Kidney (tissue), 14 donors: ENCODE data around the gene STOX2. TPM values are rescaled to one million over a fixed set of nuclear protein-coding genes. Genes with fewer than 3 reads are reported as not detected.

Source experiments
- DNase-seq, 5 donors: peaks; one replicate each; pipeline ENCODE4 v3.0.0-alpha.2; 2013 to 2020
- FAIRE-seq: peaks from 2 replicates; lab custom pipeline; 2012; peaks lifted over from hg19 to GRCh38; lab: Jason Lieb, UNC
- H3K27ac ChIP-seq, 2 donors: one replicate each; pipeline ENCODE4 v1.7.0; 2013; ENCODE audit warnings: low read depth in 2 of 2, low read length in 2 of 2, inconsistent platforms in 1 of 2
- H3K27me3 ChIP-seq: one replicate; pipeline ENCODE4 v1.7.1; 2013; ENCODE audit warnings: low read length, inconsistent platforms; ENCODE audit not compliant: control insufficient read depth, insufficient read depth
- H3K36me3 ChIP-seq, 3 donors: one replicate each; pipeline versions ENCODE4 v1.7.0 to v1.7.1; 2013; ENCODE audit warnings: low read length in 3 of 3, control low read depth in 1 of 3, inconsistent platforms in 1 of 3; ENCODE audit not compliant: insufficient read depth in 3 of 3, control insufficient read depth in 2 of 3
- H3K4me1 ChIP-seq, 3 donors: one replicate each; pipeline versions ENCODE4 v1.7.0 to v1.7.1; 2013; ENCODE audit warnings: low read length in 3 of 3, inconsistent platforms in 1 of 3, low read depth in 1 of 3; ENCODE audit not compliant: control insufficient read depth in 2 of 3, insufficient read depth in 2 of 3
- H3K4me3 ChIP-seq, 3 donors: one replicate each; pipeline versions ENCODE4 v1.7.0 to v1.8.1; 2013; ENCODE audit warnings: low read length in 3 of 3, control low read depth in 1 of 3, inconsistent platforms in 1 of 3
- H3K9ac ChIP-seq, 3 donors: one replicate each; pipeline versions ENCODE4 v1.7.0 to v1.7.1; 2013; ENCODE audit warnings: low read length in 3 of 3, control low read depth in 1 of 3, inconsistent platforms in 1 of 3
- H3K9me3 ChIP-seq, 3 donors: one replicate each; pipeline versions ENCODE4 v1.7.0 to v1.7.1; 2013; ENCODE audit warnings: low read length in 3 of 3, control low read depth in 1 of 3, inconsistent platforms in 1 of 3; ENCODE audit not compliant: control insufficient read depth in 2 of 3, insufficient read depth in 1 of 3
- intact Hi-C: fragments of 100-400 bp; cut with DNase I; formaldehyde crosslinking; loops from one replicate; pipeline ENCODE4 v1.11.1; 2022
- polyA plus RNA-seq: library from polyadenylated mRNA; stranded (reverse); fragments of 350-450 nt; fragmentation: Illumina TruSeq; extraction: RNeasy Lipid Tissue Mini Kit (QIAGEN cat#74804); gene quantifications from one replicate; pipeline ENCODE4 v1.2.3, GENCODE V29; 2014; ENCODE audit warnings: low read depth, low replicate concordance; ENCODE audit not compliant: insufficient read depth
- total RNA-seq: library from RNA; stranded (reverse); fragmentation: NEBNext Ultra II Directional; extraction: Animal tissue kit (Norgen Biotek cat#: 25700); gene quantifications from one replicate; pipeline ENCODE4 v1.2.1, GENCODE V29; 2021
- TF ChIP-seq, protein P1 (sequence below): IDR thresholded peaks from 3 replicates; pipeline ENCODE4 v1.5.1; 2012; ENCODE audit warnings: mild to moderate bottlenecking, moderate library complexity, borderline replicate concordance; ENCODE audit not compliant: insufficient read depth; ENCODE audit errors: extremely low read depth
- donor health status: control.
- donor health status: control.
- donor health status: control.
- donor health status: control.
- donor health status: control.
- donor health status: DM: yes; HTN: yes; CAD: no.
- donor health status: Normal renal cell carcinoma (clear cell type).

STOX2 gene
- total and polyA plus RNA-seq, 2 donors from 2014 or later = 0.69 to 31.8 TPM

DNA sequence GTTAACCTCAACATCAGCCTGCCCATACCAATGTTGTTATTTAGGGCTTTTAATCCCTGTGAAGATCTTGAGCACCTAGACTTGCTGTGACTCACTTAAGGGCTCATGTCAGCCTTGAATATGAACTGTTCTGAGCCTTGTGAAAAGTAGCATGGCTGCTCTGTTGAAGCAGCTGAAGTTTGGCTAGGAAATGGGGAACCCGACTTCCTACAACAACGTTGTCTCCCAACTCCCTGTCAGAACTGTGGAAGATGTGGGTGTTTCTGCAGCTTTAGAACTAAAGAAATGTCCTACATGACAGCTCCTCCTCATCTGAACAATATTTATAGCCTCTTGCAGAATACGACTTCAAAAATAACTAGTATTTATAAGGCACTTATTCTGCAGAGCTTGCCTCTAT is 27.5 kb downstream of the STOX2 start:
- Histone ChIP-seq H3K9ac (no peak overlapping the region), H3K4me3 (no peak overlapping the region), H3K27ac (no peak overlapping the region), H3K36me3 (no peaks in the 10 kb centered on the region), H3K4me1 (no peaks in the 10 kb centered on the region), H3K27me3 (no peaks in the 10 kb centered on the region), H3K9me3 (no peaks in the 10 kb centered on the region)
- DNase-seq = no peak
- FAIRE-seq = no peak
- TF ChIP-seq, protein P1, sequence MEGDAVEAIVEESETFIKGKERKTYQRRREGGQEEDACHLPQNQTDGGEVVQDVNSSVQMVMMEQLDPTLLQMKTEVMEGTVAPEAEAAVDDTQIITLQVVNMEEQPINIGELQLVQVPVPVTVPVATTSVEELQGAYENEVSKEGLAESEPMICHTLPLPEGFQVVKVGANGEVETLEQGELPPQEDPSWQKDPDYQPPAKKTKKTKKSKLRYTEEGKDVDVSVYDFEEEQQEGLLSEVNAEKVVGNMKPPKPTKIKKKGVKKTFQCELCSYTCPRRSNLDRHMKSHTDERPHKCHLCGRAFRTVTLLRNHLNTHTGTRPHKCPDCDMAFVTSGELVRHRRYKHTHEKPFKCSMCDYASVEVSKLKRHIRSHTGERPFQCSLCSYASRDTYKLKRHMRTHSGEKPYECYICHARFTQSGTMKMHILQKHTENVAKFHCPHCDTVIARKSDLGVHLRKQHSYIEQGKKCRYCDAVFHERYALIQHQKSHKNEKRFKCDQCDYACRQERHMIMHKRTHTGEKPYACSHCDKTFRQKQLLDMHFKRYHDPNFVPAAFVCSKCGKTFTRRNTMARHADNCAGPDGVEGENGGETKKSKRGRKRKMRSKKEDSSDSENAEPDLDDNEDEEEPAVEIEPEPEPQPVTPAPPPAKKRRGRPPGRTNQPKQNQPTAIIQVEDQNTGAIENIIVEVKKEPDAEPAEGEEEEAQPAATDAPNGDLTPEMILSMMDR = no peak
- intact Hi-C loops = no loop called here

DNA sequence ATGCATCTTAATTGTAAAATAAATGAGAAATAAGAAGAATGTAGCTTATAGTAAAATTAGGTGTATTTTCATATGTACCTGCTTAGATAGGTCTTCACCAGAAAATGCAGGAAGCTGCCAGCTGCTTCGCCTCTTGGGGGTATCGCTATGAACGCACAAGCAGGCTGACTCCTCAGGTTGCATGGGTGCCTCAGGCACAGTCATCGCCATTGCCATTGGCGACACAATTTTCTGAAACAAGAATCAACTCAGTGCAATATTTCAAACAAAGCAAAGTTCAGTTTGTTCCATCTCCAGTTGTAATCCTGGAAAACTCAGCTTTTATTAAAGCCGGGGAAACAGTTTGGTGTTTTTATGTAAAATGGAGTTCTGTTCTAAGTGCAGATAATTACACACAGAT is 29.7 kb downstream of the STOX2 start:
- DNase-seq = peak in 1 of 5 donors; percentile 13
- Histone ChIP-seq H3K36me3 (no peaks in the 10 kb centered on the region), H3K27me3 (no peaks in the 10 kb centered on the region), H3K9ac (no peak overlapping the region), H3K4me3 (no peak overlapping the region), H3K27ac (no peak overlapping the region), H3K4me1 (no peaks in the 10 kb centered on the region), H3K9me3 (no peaks in the 10 kb centered on the region)
- intact Hi-C loops = no loop called here
- FAIRE-seq = no peak
- TF ChIP-seq, protein P1 = no peak

DNA sequence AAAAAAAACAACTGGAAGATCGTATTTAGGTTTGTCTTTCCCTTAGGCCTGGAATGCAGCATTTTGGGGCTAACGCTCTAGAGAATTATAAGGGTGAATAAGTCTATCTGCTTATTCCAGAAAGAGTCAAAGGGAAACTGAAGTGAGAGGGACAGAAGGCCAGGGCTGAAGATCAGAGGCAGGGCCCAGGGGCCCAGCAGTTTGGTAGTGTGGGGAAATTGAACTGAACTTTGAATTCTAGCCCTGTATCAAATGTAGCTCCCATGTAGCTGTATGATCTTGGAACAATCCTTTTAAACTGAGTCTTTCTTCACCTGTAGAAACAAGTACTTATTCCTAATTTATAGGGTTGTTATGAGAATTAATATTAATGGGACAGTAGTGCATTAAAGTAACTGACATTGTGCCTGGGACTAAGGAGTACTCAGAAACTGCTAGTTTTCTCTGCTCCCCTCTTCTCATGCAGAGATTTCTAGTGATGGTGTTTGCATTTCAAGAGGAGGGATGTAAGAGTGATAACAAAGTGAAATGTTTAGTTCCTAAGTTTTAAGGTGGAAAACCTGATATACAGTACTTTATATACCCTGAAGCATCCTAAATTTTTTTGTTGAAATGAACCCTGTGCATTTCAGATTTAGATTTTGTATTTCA is 30.4 kb downstream of the STOX2 start:
- TF ChIP-seq, protein P1 = no peak
- Histone ChIP-seq H3K4me1 (peaks cover 0 to 3% (median 0%) of the 10 kb centered on the region in 3 donors), H3K27ac (no peak overlapping the region), H3K36me3 (no peaks in the 10 kb centered on the region), H3K9ac (no peak overlapping the region), H3K4me3 (no peak overlapping the region), H3K9me3 (no peaks in the 10 kb centered on the region), H3K27me3 (no peaks in the 10 kb centered on the region)
- FAIRE-seq (no peak), DNase-seq (no peak)
- intact Hi-C loops = no loop called here
